LNCaP clone FGC (cell line): Measurements from ENCODE around the gene CREG1.
"Not testable (repeated sequence)": the region's sequence is repeated elsewhere in the genome, so short reads cannot be mapped to it uniquely, and the experiment has no call there.

Experiments
- DNase-seq: peaks from one replicate; pipeline ENCODE4 v3.0.0-alpha.2; 2011; ENCODE audit warnings: low read depth
- H3K4me3 ChIP-seq: 2 replicates; pipeline ENCODE4 v1.5.1; 2011; ENCODE audit warnings: mild to moderate bottlenecking, low read depth, low read length, control low read depth
- TF ChIP-seq, protein P1 (sequence below): IDR thresholded peaks from 2 replicates; pipeline ENCODE4 v1.5.1; 2012; ENCODE audit warnings: mild to moderate bottlenecking; ENCODE audit not compliant: control insufficient read depth, insufficient read depth; ENCODE audit errors: extremely low read depth

CREG1 gene

GRCh38 chr1:167579986-167580385, 26.4 kb upstream of the CREG1 start:
- TF ChIP-seq, protein P1, sequence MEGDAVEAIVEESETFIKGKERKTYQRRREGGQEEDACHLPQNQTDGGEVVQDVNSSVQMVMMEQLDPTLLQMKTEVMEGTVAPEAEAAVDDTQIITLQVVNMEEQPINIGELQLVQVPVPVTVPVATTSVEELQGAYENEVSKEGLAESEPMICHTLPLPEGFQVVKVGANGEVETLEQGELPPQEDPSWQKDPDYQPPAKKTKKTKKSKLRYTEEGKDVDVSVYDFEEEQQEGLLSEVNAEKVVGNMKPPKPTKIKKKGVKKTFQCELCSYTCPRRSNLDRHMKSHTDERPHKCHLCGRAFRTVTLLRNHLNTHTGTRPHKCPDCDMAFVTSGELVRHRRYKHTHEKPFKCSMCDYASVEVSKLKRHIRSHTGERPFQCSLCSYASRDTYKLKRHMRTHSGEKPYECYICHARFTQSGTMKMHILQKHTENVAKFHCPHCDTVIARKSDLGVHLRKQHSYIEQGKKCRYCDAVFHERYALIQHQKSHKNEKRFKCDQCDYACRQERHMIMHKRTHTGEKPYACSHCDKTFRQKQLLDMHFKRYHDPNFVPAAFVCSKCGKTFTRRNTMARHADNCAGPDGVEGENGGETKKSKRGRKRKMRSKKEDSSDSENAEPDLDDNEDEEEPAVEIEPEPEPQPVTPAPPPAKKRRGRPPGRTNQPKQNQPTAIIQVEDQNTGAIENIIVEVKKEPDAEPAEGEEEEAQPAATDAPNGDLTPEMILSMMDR: no peak
- H3K4me3 ChIP-seq: no peak overlapping the region
- DNase-seq: no peak

DNA sequence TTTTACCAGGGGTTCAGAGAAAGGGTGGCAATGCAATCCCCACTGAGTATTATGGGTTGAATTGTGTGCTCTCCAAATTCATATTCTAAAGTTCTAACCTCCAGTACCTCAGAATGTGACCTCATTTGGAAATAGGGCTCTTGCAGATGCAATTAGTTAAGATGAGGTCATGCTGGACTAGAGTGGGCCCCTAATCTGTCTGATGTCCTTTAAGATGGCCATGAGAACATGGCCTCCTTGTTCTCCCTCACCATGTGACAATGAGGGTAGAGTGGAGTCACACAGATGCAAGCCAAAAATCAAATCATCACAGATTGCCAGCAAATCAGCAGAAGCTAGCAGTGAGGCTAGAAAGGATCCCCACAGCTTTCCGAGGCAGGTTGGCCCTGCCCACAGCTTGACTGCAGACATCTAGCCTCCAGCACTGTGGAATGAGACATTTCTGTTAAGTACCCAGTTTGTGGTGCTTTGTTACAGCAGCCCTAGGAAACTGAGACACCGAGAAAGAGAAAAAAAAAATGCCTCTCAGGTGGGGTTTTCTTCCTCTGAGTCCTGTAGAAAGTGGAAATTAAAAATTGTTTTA, 25.5 kb upstream of the CREG1 start:
- no peak for DNase-seq
- no peak overlapping the region for H3K4me3 ChIP-seq

DNA sequence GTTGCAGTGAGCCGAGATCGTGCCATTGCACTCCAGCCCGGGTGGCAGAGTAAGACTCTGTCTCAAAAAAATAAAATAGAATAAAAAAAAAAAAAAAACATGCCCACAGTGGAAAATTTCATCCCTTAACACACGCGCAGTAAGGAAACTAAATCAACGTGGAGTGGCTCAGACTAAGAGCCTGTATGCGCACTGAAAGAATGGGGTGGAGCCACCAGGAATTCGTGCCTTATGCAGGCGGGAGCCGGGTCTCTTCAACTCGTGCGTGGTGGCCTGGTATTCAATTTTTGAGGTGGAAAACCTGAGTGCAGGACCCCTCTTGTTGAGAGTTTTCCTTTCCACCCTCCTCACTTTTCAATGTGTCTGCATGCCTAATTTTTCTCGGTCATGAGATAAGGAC, 22.1 kb upstream of the CREG1 start:
- H3K4me3 ChIP-seq: no peak overlapping the region
- no peak for DNase-seq
- TF ChIP-seq, protein P1: no peak

More for the DNA sequence above, 25.5 kb upstream of the CREG1 start:
- TF ChIP-seq, protein P1: no peak

- no peak for DNase-seq
- TF ChIP-seq, protein P1: no peak
Observed at GRCh38 chr1:167573035-167573434, 19.5 kb upstream of the CREG1 start.

GRCh38 chr1:167570712-167571111, 17.1 kb upstream of the CREG1 start:
- not testable (repeated sequence) for H3K4me3 ChIP-seq, DNase-seq

More at GRCh38 chr1:167573035-167573434, 19.5 kb upstream of the CREG1 start:
- no peak overlapping the region for H3K4me3 ChIP-seq

GRCh38 chr1:167567663-167568062, 14.1 kb upstream of the CREG1 start:
- peak; percentile 8 for DNase-seq
- H3K4me3 ChIP-seq: no peak overlapping the region
- TF ChIP-seq, protein P1: no peak

GRCh38 chr1:167566766-167567165, 13.2 kb upstream of the CREG1 start:
- TF ChIP-seq, protein P1: no peak
- no peak overlapping the region for H3K4me3 ChIP-seq
- no peak for DNase-seq
